Measurements from ENCODE around the gene FAM89B.

The FAM89B gene

GRCh38 chr11:65537296-65537597 is 35.1 kb upstream of the FAM89B start:
- no peak overlapping the region for H3K4me3 ChIP-seq (ENCODE audit: low read length)
- no peak for DNase-seq (ENCODE audit: low read depth)
- TF ChIP-seq, protein P1, sequence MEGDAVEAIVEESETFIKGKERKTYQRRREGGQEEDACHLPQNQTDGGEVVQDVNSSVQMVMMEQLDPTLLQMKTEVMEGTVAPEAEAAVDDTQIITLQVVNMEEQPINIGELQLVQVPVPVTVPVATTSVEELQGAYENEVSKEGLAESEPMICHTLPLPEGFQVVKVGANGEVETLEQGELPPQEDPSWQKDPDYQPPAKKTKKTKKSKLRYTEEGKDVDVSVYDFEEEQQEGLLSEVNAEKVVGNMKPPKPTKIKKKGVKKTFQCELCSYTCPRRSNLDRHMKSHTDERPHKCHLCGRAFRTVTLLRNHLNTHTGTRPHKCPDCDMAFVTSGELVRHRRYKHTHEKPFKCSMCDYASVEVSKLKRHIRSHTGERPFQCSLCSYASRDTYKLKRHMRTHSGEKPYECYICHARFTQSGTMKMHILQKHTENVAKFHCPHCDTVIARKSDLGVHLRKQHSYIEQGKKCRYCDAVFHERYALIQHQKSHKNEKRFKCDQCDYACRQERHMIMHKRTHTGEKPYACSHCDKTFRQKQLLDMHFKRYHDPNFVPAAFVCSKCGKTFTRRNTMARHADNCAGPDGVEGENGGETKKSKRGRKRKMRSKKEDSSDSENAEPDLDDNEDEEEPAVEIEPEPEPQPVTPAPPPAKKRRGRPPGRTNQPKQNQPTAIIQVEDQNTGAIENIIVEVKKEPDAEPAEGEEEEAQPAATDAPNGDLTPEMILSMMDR (IDR thresholded peaks at IDR 0.05; ENCODE audit: insufficient read depth, low read depth, low read length, missing control alignments), result no peak

DNA sequence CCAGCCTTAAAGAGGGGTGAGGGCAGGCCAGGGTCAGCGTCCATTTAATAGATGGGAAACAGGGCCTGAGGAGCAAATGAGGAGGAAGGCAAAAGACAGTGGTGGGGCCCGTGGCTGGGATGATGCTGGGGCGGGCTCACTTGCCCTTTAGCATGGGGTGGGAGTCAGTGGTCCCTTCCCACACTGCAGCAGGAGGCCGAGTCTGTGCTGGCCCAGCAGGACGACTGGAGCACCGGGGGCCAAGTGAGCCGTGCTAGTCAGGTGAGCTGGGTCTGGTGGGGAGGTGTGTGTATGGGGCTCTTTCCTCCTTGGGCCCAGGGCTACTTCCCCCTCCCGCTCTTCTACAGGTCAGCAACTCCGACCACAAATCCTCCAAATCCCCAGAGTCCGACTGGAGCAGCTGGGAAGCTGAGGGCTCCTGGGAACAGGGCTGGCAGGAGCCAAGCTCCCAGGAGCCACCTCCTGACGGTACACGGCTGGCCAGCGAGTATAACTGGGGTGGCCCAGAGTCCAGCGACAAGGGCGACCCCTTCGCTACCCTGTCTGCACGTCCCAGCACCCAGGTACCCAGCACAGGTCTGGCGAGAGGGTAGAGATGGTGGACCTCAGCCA is 34.6 kb upstream of the FAM89B start:
- no peak overlapping the region for H3K4me3 ChIP-seq (ENCODE audit: low read length)
- no peak for DNase-seq (ENCODE audit: low read depth)
- TF ChIP-seq, protein P1 (IDR thresholded peaks at IDR 0.05; ENCODE audit: insufficient read depth, low read depth, low read length, missing control alignments), result no peak

DNA sequence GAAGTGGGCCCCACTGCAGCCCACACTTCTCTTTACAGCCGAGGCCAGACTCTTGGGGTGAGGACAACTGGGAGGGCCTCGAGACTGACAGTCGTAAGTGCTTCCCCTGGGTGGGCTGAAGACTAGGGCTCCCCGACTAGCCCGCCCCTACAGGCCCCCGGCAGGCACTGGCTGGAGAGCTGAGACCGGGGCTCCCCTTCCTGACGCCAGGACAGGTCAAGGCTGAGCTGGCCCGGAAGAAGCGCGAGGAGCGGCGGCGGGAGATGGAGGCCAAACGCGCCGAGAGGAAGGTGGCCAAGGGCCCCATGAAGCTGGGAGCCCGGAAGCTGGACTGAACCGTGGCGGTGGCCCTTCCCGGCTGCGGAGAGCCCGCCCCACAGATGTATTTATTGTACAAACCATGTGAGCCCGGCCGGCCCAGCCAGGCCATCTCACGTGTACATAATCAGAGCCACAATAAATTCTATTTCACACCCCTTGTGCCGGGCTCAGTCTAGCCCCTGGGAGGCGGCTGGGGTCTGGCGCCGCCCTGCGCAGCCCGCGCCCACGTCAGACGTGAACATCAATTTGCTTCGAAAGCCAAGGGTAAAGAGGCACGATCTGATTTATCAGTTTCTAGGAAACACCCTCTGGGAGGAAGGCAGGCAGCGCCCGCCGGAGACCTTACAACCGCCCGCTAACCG is 34.0 kb upstream of the FAM89B start:
- DNase-seq (ENCODE audit: low read depth), result no peak
- H3K4me3 ChIP-seq (ENCODE audit: low read length), result no peak overlapping the region
- TF ChIP-seq, protein P1 (IDR thresholded peaks at IDR 0.05; ENCODE audit: insufficient read depth, low read depth, low read length, missing control alignments), result no peak

- TF ChIP-seq, protein P1 (IDR thresholded peaks at IDR 0.05; ENCODE audit: insufficient read depth, low read depth, low read length, missing control alignments), result no peak
- peak overlapping the region; percentile 65 for H3K4me3 ChIP-seq (ENCODE audit: low read length)
Measured at GRCh38 chr11:65538915-65539743, 33.2 kb upstream of the FAM89B start.

GRCh38 chr11:65539744-65540289 is 32.5 kb upstream of the FAM89B start:
- peak; percentile 66 for DNase-seq (ENCODE audit: low read depth)
- H3K4me3 ChIP-seq (ENCODE audit: low read length), result peak overlapping the region; percentile 65
- TF ChIP-seq, protein P1 (IDR thresholded peaks at IDR 0.05; ENCODE audit: insufficient read depth, low read depth, low read length, missing control alignments), result no peak

More at GRCh38 chr11:65538915-65539743, 33.2 kb upstream of the FAM89B start:
- DNase-seq (ENCODE audit: low read depth), result no peak

- H3K4me3 ChIP-seq (ENCODE audit: low read length), result peak overlapping the region; percentile 65
- TF ChIP-seq, protein P1 (IDR thresholded peaks at IDR 0.05; ENCODE audit: insufficient read depth, low read depth, low read length, missing control alignments), result peak; percentile 73
- peak; percentile 95 for DNase-seq (ENCODE audit: low read depth)
Measured at GRCh38 chr11:65540290-65541092, 31.8 kb upstream of the FAM89B start.

Data from epithelial cell of esophagus (primary cell).